Measurements from ENCODE around the gene SLC25A21. TPM values are rescaled to one million over a fixed set of nuclear protein-coding genes. Genes with fewer than 3 reads are reported as not detected.

Gene SLC25A21
- total and polyA plus RNA-seq, 2 of the 13 experiments (the other 11 are each of a cell fraction or from before 2014, with no cell fraction given), result 1.9 to 2.9 TPM

GRCh38 chr14:36949371-36949770 lies 223.0 kb downstream of the SLC25A21 start:
- no peak for FAIRE-seq

More at GRCh38 chr14:36949371-36949770, 223.0 kb downstream of the SLC25A21 start:
- ChIA-PET POLR2A (no interaction called here), CTCF (ENCODE audit: low intra/inter-chr PET ratio, low total read pairs) (no interaction called here)
- H3K36me3 ChIP-seq (replicated peaks in 1 of 2; ENCODE audit: control insufficient read depth in 1 of 2, insufficient read depth in 2 of 2, low read length in 2 of 2), result no peaks in the 10 kb centered on the region
- no peak for TF ChIP-seq ELF4 (CRISPR knock-in tag; IDR thresholded peaks at IDR 0.05; ENCODE audit: borderline replicate concordance)
- no peak for TF ChIP-seq TRIM24 (CRISPR knock-in tag; IDR thresholded peaks at IDR 0.05)
- no peak for TF ChIP-seq BRD4 (CRISPR knock-in tag; IDR thresholded peaks at IDR 0.05)
- no peak for TF ChIP-seq TFE3 (CRISPR knock-in tag; IDR thresholded peaks at IDR 0.05)
- TF ChIP-seq ZNF235 (CRISPR knock-in tag; IDR thresholded peaks at IDR 0.05; ENCODE audit: borderline replicate concordance), result no peak
- TF ChIP-seq, protein P1, sequence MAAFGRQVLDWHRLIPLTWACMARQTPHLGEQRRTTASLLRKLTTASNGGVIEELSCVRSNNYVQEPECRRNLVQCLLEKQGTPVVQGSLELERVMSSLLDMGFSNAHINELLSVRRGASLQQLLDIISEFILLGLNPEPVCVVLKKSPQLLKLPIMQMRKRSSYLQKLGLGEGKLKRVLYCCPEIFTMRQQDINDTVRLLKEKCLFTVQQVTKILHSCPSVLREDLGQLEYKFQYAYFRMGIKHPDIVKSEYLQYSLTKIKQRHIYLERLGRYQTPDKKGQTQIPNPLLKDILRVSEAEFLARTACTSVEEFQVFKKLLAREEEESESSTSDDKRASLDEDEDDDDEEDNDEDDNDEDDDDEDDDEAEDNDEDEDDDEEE (CRISPR knock-in tag; IDR thresholded peaks at IDR 0.05), result no peak
- TF ChIP-seq, protein P2, sequence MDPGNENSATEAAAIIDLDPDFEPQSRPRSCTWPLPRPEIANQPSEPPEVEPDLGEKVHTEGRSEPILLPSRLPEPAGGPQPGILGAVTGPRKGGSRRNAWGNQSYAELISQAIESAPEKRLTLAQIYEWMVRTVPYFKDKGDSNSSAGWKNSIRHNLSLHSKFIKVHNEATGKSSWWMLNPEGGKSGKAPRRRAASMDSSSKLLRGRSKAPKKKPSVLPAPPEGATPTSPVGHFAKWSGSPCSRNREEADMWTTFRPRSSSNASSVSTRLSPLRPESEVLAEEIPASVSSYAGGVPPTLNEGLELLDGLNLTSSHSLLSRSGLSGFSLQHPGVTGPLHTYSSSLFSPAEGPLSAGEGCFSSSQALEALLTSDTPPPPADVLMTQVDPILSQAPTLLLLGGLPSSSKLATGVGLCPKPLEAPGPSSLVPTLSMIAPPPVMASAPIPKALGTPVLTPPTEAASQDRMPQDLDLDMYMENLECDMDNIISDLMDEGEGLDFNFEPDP (CRISPR knock-in tag; conservative IDR thresholded peaks at IDR 0.05), result no peak
- no peak for TF ChIP-seq RFX1 (IDR thresholded peaks at IDR 0.05)
- no peak for TF ChIP-seq NR2C2 (CRISPR knock-in tag; IDR thresholded peaks at IDR 0.05; ENCODE audit: borderline replicate concordance)
- no peak for TF ChIP-seq ZNF224 (CRISPR knock-in tag; IDR thresholded peaks at IDR 0.05)
- TF ChIP-seq ZKSCAN1 (IDR thresholded peaks at IDR 0.05; ENCODE audit: low read length), result no peak
- no peak for TF ChIP-seq PHF5A (CRISPR knock-in tag; IDR thresholded peaks at IDR 0.05; ENCODE audit: low read depth, unreplicated experiment)
- no peak for TF ChIP-seq SMYD3 (CRISPR knock-in tag; IDR thresholded peaks at IDR 0.05)
- TF ChIP-seq, protein P3, sequence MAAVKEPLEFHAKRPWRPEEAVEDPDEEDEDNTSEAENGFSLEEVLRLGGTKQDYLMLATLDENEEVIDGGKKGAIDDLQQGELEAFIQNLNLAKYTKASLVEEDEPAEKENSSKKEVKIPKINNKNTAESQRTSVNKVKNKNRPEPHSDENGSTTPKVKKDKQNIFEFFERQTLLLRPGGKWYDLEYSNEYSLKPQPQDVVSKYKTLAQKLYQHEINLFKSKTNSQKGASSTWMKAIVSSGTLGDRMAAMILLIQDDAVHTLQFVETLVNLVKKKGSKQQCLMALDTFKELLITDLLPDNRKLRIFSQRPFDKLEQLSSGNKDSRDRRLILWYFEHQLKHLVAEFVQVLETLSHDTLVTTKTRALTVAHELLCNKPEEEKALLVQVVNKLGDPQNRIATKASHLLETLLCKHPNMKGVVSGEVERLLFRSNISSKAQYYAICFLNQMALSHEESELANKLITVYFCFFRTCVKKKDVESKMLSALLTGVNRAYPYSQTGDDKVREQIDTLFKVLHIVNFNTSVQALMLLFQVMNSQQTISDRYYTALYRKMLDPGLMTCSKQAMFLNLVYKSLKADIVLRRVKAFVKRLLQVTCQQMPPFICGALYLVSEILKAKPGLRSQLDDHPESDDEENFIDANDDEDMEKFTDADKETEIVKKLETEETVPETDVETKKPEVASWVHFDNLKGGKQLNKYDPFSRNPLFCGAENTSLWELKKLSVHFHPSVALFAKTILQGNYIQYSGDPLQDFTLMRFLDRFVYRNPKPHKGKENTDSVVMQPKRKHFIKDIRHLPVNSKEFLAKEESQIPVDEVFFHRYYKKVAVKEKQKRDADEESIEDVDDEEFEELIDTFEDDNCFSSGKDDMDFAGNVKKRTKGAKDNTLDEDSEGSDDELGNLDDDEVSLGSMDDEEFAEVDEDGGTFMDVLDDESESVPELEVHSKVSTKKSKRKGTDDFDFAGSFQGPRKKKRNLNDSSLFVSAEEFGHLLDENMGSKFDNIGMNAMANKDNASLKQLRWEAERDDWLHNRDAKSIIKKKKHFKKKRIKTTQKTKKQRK (IDR thresholded peaks at IDR 0.05; ENCODE audit: low read length), result no peak
- no peaks in the 10 kb centered on the region for H3K4me1 ChIP-seq (ENCODE audit: insufficient read depth, low read length)
- no peak overlapping the region for H3K4me3 ChIP-seq (replicated peaks in 1 of 3; ENCODE audit: insufficient read depth in 1 of 3, low read depth in 2 of 3, low read length in 3 of 3)
- no peak overlapping the region for H2AFZ ChIP-seq (ENCODE audit: low read length)
- in situ Hi-C loops (cut with HindIII; ENCODE audit: extremely low pct_ligation_motif_present, low pct_unique_long_range_greater_than_20kb) (loop anchor here (10.0 kb wide), 1 partner anchor 395 kb away; no protein-coding TSS in a partner anchor), intact Hi-C loops (cut with micrococcal nuclease; ENCODE audit: unreplicated experiment) (no loop called here)
- H4K20me1 ChIP-seq (ENCODE audit: insufficient read depth, low read length), result no peaks in the 10 kb centered on the region
- no TSS peak for BruUV-seq (replicated peaks)
- DNase-seq (ENCODE audit: low spot score) (no peak), ATAC-seq (no peak)
- no peak overlapping the region for H3K27ac ChIP-seq (ENCODE audit: extremely low read length, insufficient read depth, low read length)
- WGBS (ENCODE audit: low lambda C conversion rate), result 4% methylated on average over 2 of the region's 2 CpGs
- no peak overlapping the region for H3K9ac ChIP-seq (ENCODE audit: insufficient read depth, low read depth, low read length)
- no peaks in the 10 kb centered on the region for H3K27me3 ChIP-seq (ENCODE audit: control insufficient read depth in 1 of 2, insufficient read depth in 2 of 2, low read length in 2 of 2)
- no peaks in the 10 kb centered on the region for H3K79me2 ChIP-seq (ENCODE audit: insufficient read depth, low read length)
- H3K4me2 ChIP-seq (ENCODE audit: low read depth, low read length), result no peak overlapping the region
- H3K9me3 ChIP-seq (ENCODE audit: low read length), result no peaks in the 10 kb centered on the region
